ENCODE results near the gene AKAP9.
A peak's percentile ranks its signal among the peaks of the same experiment; 100 is the strongest.
"Not testable (repeated sequence)": the region's sequence is repeated elsewhere in the genome, so short reads cannot be mapped to it uniquely, and the experiment has no call there.

Gene AKAP9

GRCh38 chr7:91918356-91918755, 22.3 kb upstream of the AKAP9 start:
- H3K4me3 ChIP-seq (ENCODE audit: low read length): no peak overlapping the region
- TF ChIP-seq ZNF274 (IDR thresholded peaks at IDR 0.05; ENCODE audit: low read depth, low read length): no peak

GRCh38 chr7:91922857-91923256, 17.8 kb upstream of the AKAP9 start:
- TF ChIP-seq ZNF274 (IDR thresholded peaks at IDR 0.05; ENCODE audit: low read depth, low read length): no peak
- H3K4me3 ChIP-seq (ENCODE audit: low read length): no peak overlapping the region

GRCh38 chr7:91927912-91928311, 12.8 kb upstream of the AKAP9 start:
- no peak overlapping the region for H3K4me3 ChIP-seq (ENCODE audit: low read length)
- TF ChIP-seq ZNF274 (IDR thresholded peaks at IDR 0.05; ENCODE audit: low read depth, low read length): no peak

- TF ChIP-seq ZNF274 (IDR thresholded peaks at IDR 0.05; ENCODE audit: low read depth, low read length): no peak
- no peak overlapping the region for H3K4me3 ChIP-seq (ENCODE audit: low read length)
These were observed 11.2 kb upstream of the AKAP9 start for GRCh38 chr7:91929463-91929862.

DNA sequence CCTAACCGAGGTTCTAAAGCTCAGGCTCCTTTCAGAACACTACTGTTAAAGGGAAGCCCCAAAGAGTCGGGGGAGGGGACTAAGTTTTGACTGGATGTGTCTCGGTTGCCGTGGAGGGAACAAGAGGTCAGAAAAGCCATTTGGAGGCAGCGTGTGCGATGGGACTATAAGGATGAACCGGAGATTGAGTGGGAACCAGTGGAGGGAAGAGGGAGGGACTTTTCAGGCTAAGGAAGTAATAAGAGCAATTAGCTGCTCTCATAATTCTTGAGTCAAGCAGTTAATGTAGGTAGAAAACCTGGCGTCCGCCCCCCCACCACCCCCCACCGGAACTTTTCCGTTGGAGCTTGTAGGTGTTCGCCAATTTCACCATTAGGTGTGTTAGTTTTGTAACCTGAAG, 491 bp upstream of the AKAP9 start:
- peak overlapping the region; percentile 94 for H3K4me3 ChIP-seq (ENCODE audit: low read length)
- TF ChIP-seq ZNF274 (IDR thresholded peaks at IDR 0.05; ENCODE audit: low read depth, low read length): no peak

DNA sequence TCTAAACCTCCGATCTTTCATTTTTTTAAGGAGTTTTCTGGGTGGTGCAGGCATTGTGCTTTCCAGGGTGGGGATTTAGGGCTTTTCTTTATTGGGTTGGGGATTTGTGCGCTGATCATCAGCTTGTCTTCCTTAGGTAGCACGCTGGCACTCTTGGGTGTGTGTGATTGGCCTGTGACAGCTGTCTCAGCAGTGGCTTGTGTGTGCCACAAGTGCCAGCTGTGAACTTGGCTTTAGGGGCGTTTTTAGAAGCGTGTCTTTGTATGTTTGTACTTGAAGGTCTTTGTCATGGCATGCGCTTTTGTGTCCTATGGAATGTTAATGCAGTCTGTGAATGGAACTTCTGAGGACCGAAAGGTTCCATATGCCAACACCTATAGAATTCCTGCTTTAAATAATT, 788 bp downstream of the AKAP9 start:
- peak overlapping the region; percentile 94 for H3K4me3 ChIP-seq (ENCODE audit: low read length)
- no peak for TF ChIP-seq ZNF274 (IDR thresholded peaks at IDR 0.05; ENCODE audit: low read depth, low read length)

GRCh38 chr7:91942312-91942711, 1.6 kb downstream of the AKAP9 start:
- peak overlapping the region; percentile 43 for H3K4me3 ChIP-seq (ENCODE audit: low read length)
- TF ChIP-seq ZNF274 (IDR thresholded peaks at IDR 0.05; ENCODE audit: low read depth, low read length): no peak

DNA sequence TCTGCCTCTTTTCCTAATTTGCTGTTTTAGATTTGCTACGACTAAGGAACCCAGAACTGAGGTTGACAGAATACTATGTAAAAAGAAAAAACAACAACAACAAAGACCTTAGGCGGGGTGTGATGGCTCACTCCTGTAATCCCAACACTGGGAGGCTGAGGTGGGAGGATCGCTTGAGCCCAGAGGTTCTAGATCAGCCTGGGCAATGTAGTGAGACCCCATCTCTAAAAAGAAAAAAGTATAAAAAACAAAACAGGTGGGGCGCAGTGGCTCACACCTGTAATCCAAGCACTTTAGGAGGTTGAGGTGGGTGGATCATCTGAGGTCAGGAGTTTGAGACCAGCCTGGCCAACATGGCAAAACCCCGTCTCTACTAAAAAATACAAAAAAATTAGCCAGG, 4.3 kb downstream of the AKAP9 start:
- H3K4me3 ChIP-seq (ENCODE audit: low read length): not testable (repeated sequence)

- H3K4me3 ChIP-seq (ENCODE audit: low read length): no peak overlapping the region
- TF ChIP-seq ZNF274 (IDR thresholded peaks at IDR 0.05; ENCODE audit: low read depth, low read length): no peak
These were observed 4.8 kb downstream of the AKAP9 start for GRCh38 chr7:91945476-91945875.

GRCh38 chr7:91946549-91946948, 5.9 kb downstream of the AKAP9 start:
- H3K4me3 ChIP-seq (ENCODE audit: low read length): no peak overlapping the region
- TF ChIP-seq ZNF274 (IDR thresholded peaks at IDR 0.05; ENCODE audit: low read depth, low read length): no peak

GRCh38 chr7:91947948-91948347, 7.3 kb downstream of the AKAP9 start:
- no peak for TF ChIP-seq ZNF274 (IDR thresholded peaks at IDR 0.05; ENCODE audit: low read depth, low read length)

GRCh38 chr7:91949221-91950009, 8.8 kb downstream of the AKAP9 start:
- TF ChIP-seq ZNF274 (IDR thresholded peaks at IDR 0.05; ENCODE audit: low read depth, low read length): no peak
- H3K4me3 ChIP-seq (ENCODE audit: low read length): no peak overlapping the region

More at GRCh38 chr7:91947948-91948347, 7.3 kb downstream of the AKAP9 start:
- no peak overlapping the region for H3K4me3 ChIP-seq (ENCODE audit: low read length)

- H3K4me3 ChIP-seq (ENCODE audit: low read length): no peak overlapping the region
- no peak for TF ChIP-seq ZNF274 (IDR thresholded peaks at IDR 0.05; ENCODE audit: low read depth, low read length)
These were observed 13.0 kb downstream of the AKAP9 start for GRCh38 chr7:91953618-91954017.

DNA sequence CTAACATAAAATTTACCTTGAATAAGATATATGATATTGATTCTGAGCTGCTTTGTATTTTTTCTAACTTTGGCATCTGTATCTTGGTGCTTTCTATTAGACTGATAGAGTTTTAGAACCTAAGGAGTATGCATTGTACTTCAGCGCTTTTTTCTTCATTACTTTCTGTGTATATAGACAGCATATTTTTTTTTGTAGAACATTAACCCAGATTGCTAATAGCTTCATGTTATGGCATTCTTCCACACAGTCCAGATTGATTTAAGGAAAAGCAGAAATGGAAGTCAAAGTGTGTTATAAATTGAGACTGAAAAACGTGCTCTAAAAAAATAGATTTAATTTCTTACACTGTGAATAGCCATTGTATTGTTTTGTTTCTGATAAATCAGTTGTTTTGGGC, 15.8 kb downstream of the AKAP9 start:
- H3K4me3 ChIP-seq (ENCODE audit: low read length): not testable (repeated sequence)

- no peak for TF ChIP-seq ZNF274 (IDR thresholded peaks at IDR 0.05; ENCODE audit: low read depth, low read length)
These were observed 16.6 kb downstream of the AKAP9 start for GRCh38 chr7:91957232-91957631.

DNA sequence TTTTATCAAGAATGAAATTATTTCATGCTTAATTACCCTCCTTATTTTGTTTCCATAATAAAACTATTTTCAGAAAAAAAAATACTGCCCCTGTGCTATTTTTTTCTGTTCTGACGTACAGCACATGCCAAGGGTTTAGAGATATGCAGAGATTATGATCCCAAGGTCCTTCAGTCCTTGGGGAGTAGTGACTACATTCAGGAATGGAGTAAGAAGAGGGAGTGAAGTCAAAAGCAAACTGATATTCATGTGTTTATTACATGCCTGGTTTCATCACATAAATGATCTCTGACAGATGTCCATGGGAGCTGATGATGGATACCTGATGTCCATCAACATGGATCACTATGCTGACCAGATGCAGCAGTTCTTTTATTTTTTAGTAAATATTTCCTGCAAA, 17.2 kb downstream of the AKAP9 start:
- no peak overlapping the region for H3K4me3 ChIP-seq (ENCODE audit: low read length)
- no peak for TF ChIP-seq ZNF274 (IDR thresholded peaks at IDR 0.05; ENCODE audit: low read depth, low read length)

More at GRCh38 chr7:91957232-91957631, 16.6 kb downstream of the AKAP9 start:
- H3K4me3 ChIP-seq (ENCODE audit: low read length): no peak overlapping the region

Measured in GM08714 (cell line).